Activated CD8-positive, alpha-beta memory T cell treated with anti-CD3 and anti-CD28 coated beads for 48 hours (primary cell): Measurements from ENCODE around the gene SARS2.

Experiments used
- DNase-seq, 3 experiments: peaks; one replicate each; pipeline ENCODE4 v3.0.0-alpha.2; 2020; ENCODE audit warnings: low read depth in 2 of 3, low spot score in 2 of 3

The SARS2 gene

GRCh38 chr19:38917921-38918491, 12.6 kb downstream of the SARS2 start:
- no peak for DNase-seq

GRCh38 chr19:38917516-38917915, 13.0 kb downstream of the SARS2 start:
- DNase-seq: no peak

- DNase-seq: no peak
Observed at GRCh38 chr19:38915329-38916321, 14.9 kb downstream of the SARS2 start.

GRCh38 chr19:38913958-38914357, 16.6 kb downstream of the SARS2 start:
- no peak for DNase-seq

- DNase-seq: no peak
Observed at GRCh38 chr19:38912600-38913514, 17.7 kb downstream of the SARS2 start.

- no peak for DNase-seq
Observed at GRCh38 chr19:38911388-38912001, 19.1 kb downstream of the SARS2 start.

- DNase-seq: no peak
Observed at GRCh38 chr19:38910488-38910887, 20.1 kb downstream of the SARS2 start.

GRCh38 chr19:38908911-38909310, 21.7 kb downstream of the SARS2 start:
- no peak for DNase-seq

- no peak for DNase-seq
Observed at GRCh38 chr19:38907670-38908069, 22.9 kb downstream of the SARS2 start.

GRCh38 chr19:38907227-38907626, 23.3 kb downstream of the SARS2 start:
- DNase-seq: no peak

- DNase-seq: no peak
Observed at GRCh38 chr19:38905620-38906019, 24.9 kb downstream of the SARS2 start.

- no peak for DNase-seq
Observed at GRCh38 chr19:38904581-38905539, 25.7 kb downstream of the SARS2 start.

GRCh38 chr19:38901683-38902082, 28.9 kb downstream of the SARS2 start:
- DNase-seq: no peak

- DNase-seq: no peak
Observed at GRCh38 chr19:38900743-38901190, 29.8 kb downstream of the SARS2 start.

GRCh38 chr19:38900202-38900629, 30.3 kb downstream of the SARS2 start:
- DNase-seq: no peak

- peak; percentile 84 to 95 (median 95) for DNase-seq
Observed at GRCh38 chr19:38899447-38900201, 30.9 kb downstream of the SARS2 start, which contains the start of the genes NFKBIB and SIRT2. Gene NFKBIB, plus strand, starts transcription at chr19:38899969. Its CDS starts 64 bp downstream, at chr19:38900033. Gene SIRT2, minus strand, starts transcription at chr19:38899618. Its CDS starts 97 bp downstream, at chr19:38899521.

- no peak for DNase-seq
Observed at GRCh38 chr19:38898788-38899446, 31.6 kb downstream of the SARS2 start.

GRCh38 chr19:38894968-38895367, 35.6 kb downstream of the SARS2 start:
- no peak for DNase-seq
